Measurements from ENCODE around the gene C3. TPM values are rescaled to one million over a fixed set of nuclear protein-coding genes. Genes with fewer than 3 reads are reported as not detected.
"Not testable (repeated sequence)": the region's sequence is repeated elsewhere in the genome, so short reads cannot be mapped to it uniquely, and the experiment has no call there.

The C3 gene
- total RNA-seq, 4 donors from 2014 or later = 126 to 631 (median 350) TPM

DNA sequence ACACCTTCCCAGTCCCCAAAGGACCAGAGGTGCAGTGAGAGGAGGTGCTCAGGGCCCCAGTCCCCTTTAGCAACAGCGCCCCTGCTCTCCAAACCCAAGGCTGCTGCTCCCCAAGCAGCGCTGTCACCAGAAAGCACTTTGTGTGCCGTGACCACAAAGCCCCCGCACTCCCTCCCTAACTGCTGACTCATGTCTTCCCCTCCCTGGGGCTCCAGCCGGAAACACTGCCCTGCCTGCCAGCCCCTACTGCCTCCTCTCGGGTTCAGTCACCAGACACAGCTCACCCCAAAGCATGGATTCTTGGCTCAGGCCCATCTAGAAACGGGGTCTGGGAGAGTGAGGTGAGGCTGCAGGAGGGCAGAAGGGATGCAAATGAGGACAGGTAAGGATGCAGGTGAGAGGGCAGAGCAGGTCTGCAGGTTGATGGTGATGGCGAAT, 45.6 kb downstream of the C3 start:
- H3K4me1 ChIP-seq = no peaks in the 10 kb centered on the region
- H3K9me3 ChIP-seq = no peaks in the 10 kb centered on the region
- H3K36me3 ChIP-seq = no peaks in the 10 kb centered on the region
- peak; percentile 33 to 46 for DNase-seq
- intact Hi-C loops (cut with DNase I) = no loop called here
- TF ChIP-seq POLR2A (IDR thresholded peaks at IDR 0.05) = no peak
- TF ChIP-seq, protein P1, sequence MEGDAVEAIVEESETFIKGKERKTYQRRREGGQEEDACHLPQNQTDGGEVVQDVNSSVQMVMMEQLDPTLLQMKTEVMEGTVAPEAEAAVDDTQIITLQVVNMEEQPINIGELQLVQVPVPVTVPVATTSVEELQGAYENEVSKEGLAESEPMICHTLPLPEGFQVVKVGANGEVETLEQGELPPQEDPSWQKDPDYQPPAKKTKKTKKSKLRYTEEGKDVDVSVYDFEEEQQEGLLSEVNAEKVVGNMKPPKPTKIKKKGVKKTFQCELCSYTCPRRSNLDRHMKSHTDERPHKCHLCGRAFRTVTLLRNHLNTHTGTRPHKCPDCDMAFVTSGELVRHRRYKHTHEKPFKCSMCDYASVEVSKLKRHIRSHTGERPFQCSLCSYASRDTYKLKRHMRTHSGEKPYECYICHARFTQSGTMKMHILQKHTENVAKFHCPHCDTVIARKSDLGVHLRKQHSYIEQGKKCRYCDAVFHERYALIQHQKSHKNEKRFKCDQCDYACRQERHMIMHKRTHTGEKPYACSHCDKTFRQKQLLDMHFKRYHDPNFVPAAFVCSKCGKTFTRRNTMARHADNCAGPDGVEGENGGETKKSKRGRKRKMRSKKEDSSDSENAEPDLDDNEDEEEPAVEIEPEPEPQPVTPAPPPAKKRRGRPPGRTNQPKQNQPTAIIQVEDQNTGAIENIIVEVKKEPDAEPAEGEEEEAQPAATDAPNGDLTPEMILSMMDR (IDR thresholded peaks at IDR 0.05) = no peak
- H3K4me3 ChIP-seq (replicated peaks in 1 of 3) = no peak overlapping the region
- WGBS, 2 donors = 18 to 25% methylated on average over 8 of the region's 8 CpGs
- H3K27me3 ChIP-seq = no peaks in the 10 kb centered on the region
- H3K27ac ChIP-seq = no peak overlapping the region

DNA sequence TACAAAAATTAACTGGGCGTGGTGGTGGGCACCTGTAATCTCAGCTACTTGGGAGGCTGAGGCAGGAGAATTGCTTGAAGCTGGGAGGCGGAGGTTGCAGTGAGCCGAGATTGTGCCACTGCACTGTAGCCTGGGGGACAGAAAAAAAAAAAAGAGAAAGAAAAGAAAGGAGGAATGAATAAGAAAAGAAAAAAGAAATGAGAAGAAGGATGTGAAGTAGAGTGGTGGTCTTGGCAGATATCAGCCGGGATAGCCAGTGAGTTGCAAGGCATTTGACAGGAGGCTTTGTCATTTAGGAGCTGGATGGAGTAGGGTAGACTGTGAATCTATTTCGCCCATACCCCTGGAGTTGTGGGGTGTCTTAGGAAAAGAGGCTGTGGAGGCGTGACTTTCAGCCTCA, 46.0 kb downstream of the C3 start:
- H3K36me3 ChIP-seq; DNase-seq; intact Hi-C loops (cut with DNase I); H3K4me3 ChIP-seq (replicated peaks in 1 of 3); H3K27ac ChIP-seq; H3K27me3 ChIP-seq; H3K4me1 ChIP-seq; H3K9me3 ChIP-seq: not testable (repeated sequence)
- 87 to 89% methylated on average over 6 of the region's 6 CpGs for WGBS, 2 donors

DNA sequence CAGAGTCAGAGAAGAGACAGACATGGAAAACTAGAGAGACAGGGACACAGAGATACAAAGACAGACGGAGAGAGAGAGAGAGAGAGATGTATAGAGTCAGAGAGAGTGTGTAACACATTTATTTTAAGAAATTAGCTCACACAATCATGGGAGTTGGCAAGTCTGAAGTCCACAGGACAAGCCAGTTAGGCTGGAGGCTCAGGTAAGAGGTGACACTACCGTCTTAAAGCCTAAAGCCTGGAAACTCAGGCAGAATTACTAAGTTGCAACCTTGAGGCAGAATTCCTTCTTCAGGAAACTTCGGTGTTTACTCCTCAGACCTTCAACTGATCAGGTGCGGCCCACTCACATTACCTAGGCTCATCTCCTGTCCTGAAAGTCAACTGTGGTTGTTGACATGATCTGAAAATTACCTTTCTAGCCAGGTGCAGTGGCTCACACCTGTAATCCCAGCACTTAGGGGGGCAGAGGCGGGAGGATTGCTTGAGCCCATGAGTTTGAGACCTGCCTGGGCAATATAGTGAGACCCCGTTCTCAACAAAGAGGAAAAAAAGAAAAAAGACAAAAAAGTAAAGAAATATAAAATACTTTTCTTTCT, 47.7 kb downstream of the C3 start:
- no peaks in the 10 kb centered on the region for H3K36me3 ChIP-seq
- no peaks in the 10 kb centered on the region for H3K27me3 ChIP-seq
- no peak overlapping the region for H3K4me3 ChIP-seq (replicated peaks in 1 of 3)
- intact Hi-C loops (cut with DNase I) = no loop called here
- 86 to 91% methylated on average over 6 of the region's 6 CpGs for WGBS, 2 donors
- TF ChIP-seq POLR2A (IDR thresholded peaks at IDR 0.05) = no peak
- TF ChIP-seq, protein P1 (IDR thresholded peaks at IDR 0.05) = no peak
- no peaks in the 10 kb centered on the region for H3K4me1 ChIP-seq
- no peak for DNase-seq
- H3K27ac ChIP-seq = no peak overlapping the region
- H3K9me3 ChIP-seq = no peaks in the 10 kb centered on the region

DNA sequence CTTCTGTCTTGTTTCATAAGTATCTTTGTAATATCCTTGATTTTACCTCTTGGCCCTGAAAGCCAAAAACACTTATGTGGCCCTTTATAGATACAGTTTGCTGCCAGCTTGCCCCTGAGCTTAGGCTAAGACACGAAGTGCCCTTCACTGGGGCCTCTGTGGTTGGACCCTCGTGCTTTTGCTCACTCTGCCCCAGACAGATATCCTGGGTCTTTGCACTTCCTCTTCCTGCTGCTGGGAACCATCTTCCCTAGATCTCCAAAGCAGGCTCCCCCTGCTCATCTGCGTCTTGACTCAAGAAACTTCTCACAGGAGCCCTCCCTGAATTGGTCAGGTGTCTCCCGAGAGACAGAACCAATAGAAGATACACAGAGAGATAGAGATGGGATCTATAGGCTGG, 48.5 kb downstream of the C3 start:
- no peak for DNase-seq
- intact Hi-C loops (cut with DNase I) = no loop called here
- H3K27me3 ChIP-seq = no peaks in the 10 kb centered on the region

DNA sequence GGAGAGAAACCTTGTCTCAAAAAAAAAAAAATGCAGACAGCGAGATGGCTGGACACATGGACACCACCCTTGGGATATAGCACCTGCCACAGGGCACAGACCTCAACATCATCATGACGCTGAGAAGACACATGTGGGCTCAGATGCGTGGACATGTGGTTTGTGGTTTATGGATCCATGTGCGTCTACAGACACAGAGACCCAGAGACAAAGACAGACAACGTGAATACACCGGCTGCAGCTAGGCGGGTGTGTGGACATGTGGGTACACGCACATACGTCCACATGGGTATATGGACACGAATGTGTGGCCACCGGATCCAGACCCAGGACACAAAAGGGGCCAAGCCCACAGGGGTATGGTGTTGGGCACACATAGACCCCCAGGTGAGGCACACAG, 51.8 kb downstream of the C3 start:
- no peak overlapping the region for H3K27ac ChIP-seq
- intact Hi-C loops (cut with DNase I) = no loop called here
- H3K9me3 ChIP-seq = no peaks in the 10 kb centered on the region
- 83 to 89% methylated on average over 11 of the region's 11 CpGs for WGBS, 2 donors
- H3K27me3 ChIP-seq = no peaks in the 10 kb centered on the region
- no peaks in the 10 kb centered on the region for H3K4me1 ChIP-seq
- DNase-seq = no peak
- no peak for TF ChIP-seq POLR2A (IDR thresholded peaks at IDR 0.05)
- TF ChIP-seq, protein P1 (IDR thresholded peaks at IDR 0.05) = no peak
- no peak overlapping the region for H3K4me3 ChIP-seq (replicated peaks in 1 of 3)
- H3K36me3 ChIP-seq = no peaks in the 10 kb centered on the region

More for the DNA sequence above, 48.5 kb downstream of the C3 start:
- H3K9me3 ChIP-seq = no peaks in the 10 kb centered on the region
- no peak overlapping the region for H3K27ac ChIP-seq
- WGBS, 2 donors = 70 to 75% methylated on average over 4 of the region's 4 CpGs
- H3K4me1 ChIP-seq = no peaks in the 10 kb centered on the region
- H3K4me3 ChIP-seq (replicated peaks in 1 of 3) = no peak overlapping the region
- no peaks in the 10 kb centered on the region for H3K36me3 ChIP-seq
- TF ChIP-seq, protein P1 (IDR thresholded peaks at IDR 0.05) = no peak
- no peak for TF ChIP-seq POLR2A (IDR thresholded peaks at IDR 0.05)

All from thyroid gland (tissue), 4 donors.